Peyer's patch (tissue), 4 donors: ENCODE data around the gene DYRK1A. TPM values are rescaled to one million over a fixed set of nuclear protein-coding genes. Genes with fewer than 3 reads are reported as not detected.
A peak's percentile ranks its signal among the peaks of the same experiment; 100 is the strongest.

ENCODE experiments used
- DNase-seq, 3 donors: peaks; one replicate each; pipeline ENCODE4 v3.0.0-alpha.2; 2017 to 2019
- H3K27ac ChIP-seq, 4 donors: fragments of 200-600 bp; sonication (generic); one replicate each; pipeline ENCODE4 v1.5.1; 2016 to 2019
- H3K27me3 ChIP-seq, 2 donors: fragments of 200-600 bp; sonication (generic); one replicate each; pipeline ENCODE4 v1.5.1; 2019
- H3K36me3 ChIP-seq, 3 donors: fragments of 200-600 bp; sonication (generic); one replicate each; pipeline ENCODE4 v1.5.1; 2016 to 2019
- H3K4me1 ChIP-seq, 4 donors: fragments of 200-600 bp; sonication (generic); one replicate each; pipeline ENCODE4 v1.5.1; 2016 to 2019
- H3K4me3 ChIP-seq, 4 donors: fragments of 200-600 bp; sonication (generic); 1 replicate in 3 of 4; 2 replicates in 1 of 4; pipeline ENCODE4 v1.5.1; 2016 to 2019; ENCODE audit warnings: mild to moderate bottlenecking in 1 of 4
- H3K9me3 ChIP-seq, 4 donors: fragments of 200-600 bp; sonication (generic); one replicate each; pipeline ENCODE4 v1.5.1; 2016 to 2019; ENCODE audit warnings: mild to moderate bottlenecking in 1 of 4
- CTCF ChIP-seq, 6 experiments: fragments of 450-650 bp in 4 of 6; fragments of 200-600 bp in 2 of 6; sonication (generic) in 1 of 6; IDR thresholded peaks; one replicate each; pipeline ENCODE4 v1.5.1; 2017 to 2019; ENCODE audit warnings: antibody characterized with exemption in 6 of 6, mild to moderate bottlenecking in 3 of 6, moderate library complexity in 1 of 6
- POLR2A ChIP-seq, 2 donors: fragments of 450-650 bp; IDR thresholded peaks; one replicate each; pipeline ENCODE4 v1.5.1; 2017; ENCODE audit warnings: antibody characterized with exemption in 2 of 2, mild to moderate bottlenecking in 2 of 2, moderate library complexity in 2 of 2
- total RNA-seq, 4 donors: library from RNA; depleted of rRNA; stranded (reverse); fragments of >200 nt; gene quantifications; one replicate each; pipeline ENCODE4 v1.1.0, GENCODE V29; 2016

Gene DYRK1A
- total RNA-seq, 4 donors from 2014 or later, result 68.8 to 133 (median 81.3) TPM

- no peak for DNase-seq
- H3K27me3 ChIP-seq, result no peaks in the 10 kb centered on the region
- no peak overlapping the region for H3K27ac ChIP-seq
- no peaks in the 10 kb centered on the region for H3K4me1 ChIP-seq
- no peaks in the 10 kb centered on the region for H3K9me3 ChIP-seq
- H3K36me3 ChIP-seq, result peaks cover 0 to 40% (median 0%) of the 10 kb centered on the region in 3 donors
- TF ChIP-seq POLR2A (IDR thresholded peaks at IDR 0.05), result no peak
- TF ChIP-seq CTCF (IDR thresholded peaks at IDR 0.05), result peak in 4 of 6 experiments; percentile 29 to 36 (median 32)
- H3K4me3 ChIP-seq, result no peak overlapping the region
These were observed 130.4 kb downstream of the DYRK1A start for GRCh38 chr21:37496972-37497371.

GRCh38 chr21:37498664-37499063 is 132.1 kb downstream of the DYRK1A start:
- TF ChIP-seq CTCF (IDR thresholded peaks at IDR 0.05) (no peak), POLR2A (IDR thresholded peaks at IDR 0.05) (no peak)
- H3K36me3 ChIP-seq, result peaks cover 0 to 30% (median 0%) of the 10 kb centered on the region in 3 donors
- no peak for DNase-seq
- no peaks in the 10 kb centered on the region for H3K27me3 ChIP-seq
- no peak overlapping the region for H3K27ac ChIP-seq
- no peaks in the 10 kb centered on the region for H3K4me1 ChIP-seq
- H3K4me3 ChIP-seq, result no peak overlapping the region
- no peaks in the 10 kb centered on the region for H3K9me3 ChIP-seq

GRCh38 chr21:37502947-37503346 is 136.4 kb downstream of the DYRK1A start:
- H3K27ac ChIP-seq, result no peak overlapping the region
- no peak for DNase-seq
- H3K36me3 ChIP-seq, result peaks cover 0 to 43% (median 0%) of the 10 kb centered on the region in 3 donors
- TF ChIP-seq POLR2A (IDR thresholded peaks at IDR 0.05) (no peak), CTCF (IDR thresholded peaks at IDR 0.05) (no peak)
- no peaks in the 10 kb centered on the region for H3K27me3 ChIP-seq
- no peak overlapping the region for H3K4me3 ChIP-seq
- H3K9me3 ChIP-seq, result no peaks in the 10 kb centered on the region
- H3K4me1 ChIP-seq, result no peaks in the 10 kb centered on the region

- TF ChIP-seq CTCF (IDR thresholded peaks at IDR 0.05) (no peak), POLR2A (IDR thresholded peaks at IDR 0.05) (no peak)
- Histone ChIP-seq H3K36me3 (peaks cover 0 to 53% (median 0%) of the 10 kb centered on the region in 3 donors), H3K9me3 (no peaks in the 10 kb centered on the region), H3K4me3 (no peak overlapping the region), H3K27me3 (no peaks in the 10 kb centered on the region), H3K27ac (no peak overlapping the region), H3K4me1 (no peaks in the 10 kb centered on the region)
- no peak for DNase-seq
These were observed 137.4 kb downstream of the DYRK1A start for GRCh38 chr21:37503848-37504467.

GRCh38 chr21:37505963-37506362 is 139.4 kb downstream of the DYRK1A start:
- Histone ChIP-seq H3K4me1 (no peaks in the 10 kb centered on the region), H3K4me3 (no peak overlapping the region), H3K27ac (no peak overlapping the region), H3K27me3 (no peaks in the 10 kb centered on the region), H3K9me3 (no peaks in the 10 kb centered on the region), H3K36me3 (peaks cover 0 to 73% (median 0%) of the 10 kb centered on the region in 3 donors)
- TF ChIP-seq POLR2A (IDR thresholded peaks at IDR 0.05), result no peak
- no peak for TF ChIP-seq CTCF (IDR thresholded peaks at IDR 0.05)
- no peak for DNase-seq
